ENCODE data around the gene CUEDC1.
A peak's percentile ranks its signal among the peaks of the same experiment; 100 is the strongest.
"Not testable (repeated sequence)": the region's sequence is repeated elsewhere in the genome, so short reads cannot be mapped to it uniquely, and the experiment has no call there.

Gene CUEDC1

GRCh38 chr17:57856792-57857620, 98.2 kb downstream of the CUEDC1 start:
- no peak for DNase-seq

- no peak for DNase-seq
Measured at GRCh38 chr17:57855391-57856035, 99.7 kb downstream of the CUEDC1 start.

GRCh38 chr17:57853695-57854094, 101.5 kb downstream of the CUEDC1 start:
- DNase-seq: no peak

DNA sequence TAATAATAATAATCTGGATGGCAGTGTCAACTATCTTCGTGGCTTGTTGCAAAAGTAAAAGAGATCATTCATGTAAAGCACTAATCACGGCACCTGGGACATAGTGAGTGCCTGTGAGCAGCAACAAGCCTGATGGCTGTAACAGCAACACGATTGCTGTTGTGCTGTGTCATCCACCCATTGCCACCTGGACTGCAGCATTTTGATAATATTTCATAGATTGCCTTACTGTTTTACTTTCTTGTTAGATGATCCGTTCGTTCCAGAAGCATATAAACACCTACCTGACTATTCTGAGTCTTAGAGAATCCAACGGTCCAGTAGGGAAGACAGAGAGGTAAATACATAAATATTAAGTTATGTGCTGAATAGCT, 102.3 kb downstream of the CUEDC1 start:
- no peak for DNase-seq

DNA sequence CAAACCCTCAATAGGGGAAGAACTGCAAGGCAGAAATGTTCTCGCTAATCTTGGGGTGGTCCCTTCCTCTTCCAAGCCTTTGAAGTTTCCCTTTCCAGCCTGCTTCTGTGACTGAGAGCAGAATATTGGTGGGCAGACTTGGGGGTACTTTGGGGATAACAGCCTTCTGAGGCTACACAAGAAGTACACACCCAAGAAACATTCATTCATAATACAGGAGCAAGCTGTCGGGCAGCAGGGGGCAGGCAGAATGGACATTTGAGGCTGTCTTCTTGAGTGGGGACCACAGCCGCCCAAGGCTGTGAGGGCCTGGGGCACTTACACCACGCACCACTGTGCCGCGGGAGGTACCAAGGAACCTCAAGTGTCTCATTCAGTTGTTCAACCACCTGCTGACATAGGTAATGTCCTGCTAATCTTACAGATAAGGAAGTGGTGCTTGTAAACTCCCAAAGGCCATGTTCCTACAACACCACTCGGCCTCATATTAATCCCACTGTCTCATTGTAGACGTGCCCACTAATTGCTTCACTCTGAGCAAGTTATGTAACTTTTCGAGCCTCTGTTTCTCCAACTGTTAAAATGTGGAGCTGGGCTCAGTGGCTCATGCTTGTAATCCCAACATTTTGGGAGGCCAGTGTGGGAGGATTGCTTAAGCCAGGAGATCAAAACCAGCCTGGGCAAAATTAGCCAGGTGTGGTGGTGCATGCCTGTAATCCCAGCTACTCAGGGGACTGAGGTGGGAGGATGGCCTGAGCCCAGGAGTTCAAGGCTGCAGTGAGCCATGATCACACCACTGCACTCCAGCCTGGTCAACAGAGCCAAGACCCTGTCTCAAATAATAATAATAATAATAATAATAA, 102.9 kb downstream of the CUEDC1 start:
- no peak for DNase-seq

GRCh38 chr17:57849874-57850754, 105.1 kb downstream of the CUEDC1 start, which contains the start of gene MRPS23:
MRPS23 (minus strand) TSS chr17:57850044; CDS start chr17:57850010, 34 bp downstream.
- peak; percentile 93 for DNase-seq

DNA sequence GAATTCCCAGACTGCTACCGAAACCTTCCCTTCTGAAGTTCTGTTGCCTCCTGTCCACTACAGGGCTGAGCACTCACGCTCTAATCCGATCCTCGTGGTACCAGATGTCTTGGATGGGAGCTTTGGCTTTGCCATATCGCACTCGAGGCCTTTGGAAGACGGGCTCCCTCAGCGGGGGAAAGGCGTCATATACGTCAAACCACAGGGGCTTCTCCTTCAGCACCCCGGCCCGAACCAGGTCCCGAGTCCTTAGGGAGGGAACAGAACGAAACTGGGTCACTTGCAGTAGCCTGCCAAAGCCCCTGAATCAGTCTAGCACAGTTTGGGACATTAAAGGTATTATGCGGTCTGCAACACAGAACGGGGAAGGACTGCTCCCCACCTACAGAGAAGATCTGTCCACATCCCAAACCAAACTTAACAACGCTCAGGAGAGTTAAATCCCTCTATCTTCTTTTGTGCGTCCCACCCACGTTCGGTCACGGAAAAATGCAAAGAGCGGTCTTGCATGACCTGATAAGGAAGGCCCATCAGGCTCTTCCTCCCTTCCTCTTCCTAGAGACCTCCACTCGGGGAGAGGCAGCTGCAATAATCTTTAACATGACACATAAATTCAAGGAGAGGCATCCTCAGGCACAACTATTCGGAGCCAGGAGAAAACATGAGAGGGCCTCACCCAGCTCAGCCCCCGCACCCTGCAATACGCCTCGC, 105.9 kb downstream of the CUEDC1 start:
- no peak for DNase-seq

GRCh38 chr17:57846056-57846945, 108.9 kb downstream of the CUEDC1 start:
- not testable (repeated sequence) for DNase-seq

- no peak for DNase-seq
Measured at GRCh38 chr17:57842280-57842679, 112.9 kb downstream of the CUEDC1 start.

- no peak for DNase-seq
Measured at GRCh38 chr17:57839571-57839923, 115.7 kb downstream of the CUEDC1 start.

- no peak for DNase-seq
Measured at GRCh38 chr17:57838857-57839570, 116.2 kb downstream of the CUEDC1 start.

DNA sequence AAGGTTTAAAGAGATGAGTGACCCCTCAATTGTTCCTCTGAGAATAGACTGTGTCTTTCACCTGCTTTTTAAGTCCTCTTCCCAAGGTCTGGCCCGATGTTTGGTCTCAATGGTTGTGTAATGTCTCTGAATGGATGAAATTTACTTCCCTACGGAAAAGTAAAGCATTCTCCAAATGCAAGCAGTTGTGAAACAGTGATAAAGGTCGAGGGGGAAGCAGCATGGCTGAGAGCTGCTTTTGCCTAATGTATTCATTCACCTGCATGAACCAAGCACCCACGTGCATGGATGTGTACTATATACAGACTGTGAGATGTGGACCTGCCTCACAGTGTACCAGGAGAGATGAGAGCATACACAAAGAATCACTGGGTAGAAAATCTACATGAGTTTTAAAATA, 116.8 kb downstream of the CUEDC1 start:
- no peak for DNase-seq

GRCh38 chr17:57835333-57835900, 119.8 kb downstream of the CUEDC1 start:
- DNase-seq: no peak

DNA sequence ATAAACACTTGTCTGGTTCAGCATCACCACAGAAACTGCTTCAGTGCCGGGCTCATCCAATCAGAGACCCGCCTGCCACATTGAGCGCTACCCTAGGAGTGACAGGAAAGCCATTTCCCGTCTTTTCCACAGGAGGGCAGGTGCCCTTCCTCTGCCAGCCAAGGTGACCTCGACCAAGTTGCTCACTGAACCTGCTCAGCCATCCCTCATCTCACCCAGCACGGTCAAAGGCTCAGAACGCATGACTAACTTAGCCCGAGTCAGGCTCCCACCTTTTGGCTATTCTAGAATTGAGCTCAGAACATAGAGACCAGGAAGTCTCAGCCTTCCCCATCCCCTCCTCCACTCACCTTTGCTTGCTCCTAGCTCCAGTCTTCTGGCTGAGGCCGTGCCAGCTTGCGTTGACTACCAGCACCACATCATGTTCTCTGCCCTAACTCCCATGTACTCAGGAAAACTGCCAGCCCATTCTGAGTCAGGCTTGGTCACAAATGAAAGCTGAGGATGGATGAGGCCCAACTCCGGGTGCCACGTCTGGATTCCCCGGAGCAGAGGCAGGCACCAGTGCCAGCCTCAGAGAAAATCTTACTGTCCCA, 121.0 kb downstream of the CUEDC1 start:
- no peak for DNase-seq

DNA sequence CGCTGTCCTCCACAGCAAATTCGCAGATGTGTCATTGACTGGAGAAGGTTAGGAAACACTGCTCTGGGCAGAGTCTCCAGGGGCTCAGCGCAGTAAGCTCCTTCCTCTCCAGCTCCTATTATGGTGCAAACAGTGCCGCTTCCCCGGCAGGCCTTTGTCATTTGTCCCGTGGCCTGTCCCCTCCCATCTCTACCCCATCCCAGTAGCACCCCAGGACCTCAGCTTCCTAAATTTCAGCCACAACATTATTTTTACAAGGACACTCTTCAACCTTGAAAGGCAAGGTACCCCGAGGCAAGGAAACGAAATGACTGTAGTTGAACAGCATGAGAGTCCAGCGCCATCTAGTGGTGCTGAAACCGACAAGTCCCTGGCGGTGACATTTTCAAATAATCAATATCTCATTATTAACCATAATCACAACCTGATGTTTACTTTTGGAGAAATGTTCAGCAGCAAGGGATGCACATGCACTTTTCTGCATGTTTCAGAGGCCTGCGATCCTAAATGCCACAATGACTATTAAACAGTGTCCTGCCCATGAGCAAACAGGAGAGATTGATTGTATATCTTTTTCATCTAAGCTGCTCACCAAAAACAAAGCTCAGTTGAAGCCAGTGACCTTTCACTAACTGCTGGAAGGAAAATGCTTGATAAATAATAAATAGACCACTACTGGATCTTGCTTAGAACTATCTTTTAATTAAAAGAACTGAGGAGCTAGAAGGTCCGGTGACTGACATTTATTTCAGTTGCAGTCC, 121.9 kb downstream of the CUEDC1 start:
- peak; percentile 63 for DNase-seq

DNA sequence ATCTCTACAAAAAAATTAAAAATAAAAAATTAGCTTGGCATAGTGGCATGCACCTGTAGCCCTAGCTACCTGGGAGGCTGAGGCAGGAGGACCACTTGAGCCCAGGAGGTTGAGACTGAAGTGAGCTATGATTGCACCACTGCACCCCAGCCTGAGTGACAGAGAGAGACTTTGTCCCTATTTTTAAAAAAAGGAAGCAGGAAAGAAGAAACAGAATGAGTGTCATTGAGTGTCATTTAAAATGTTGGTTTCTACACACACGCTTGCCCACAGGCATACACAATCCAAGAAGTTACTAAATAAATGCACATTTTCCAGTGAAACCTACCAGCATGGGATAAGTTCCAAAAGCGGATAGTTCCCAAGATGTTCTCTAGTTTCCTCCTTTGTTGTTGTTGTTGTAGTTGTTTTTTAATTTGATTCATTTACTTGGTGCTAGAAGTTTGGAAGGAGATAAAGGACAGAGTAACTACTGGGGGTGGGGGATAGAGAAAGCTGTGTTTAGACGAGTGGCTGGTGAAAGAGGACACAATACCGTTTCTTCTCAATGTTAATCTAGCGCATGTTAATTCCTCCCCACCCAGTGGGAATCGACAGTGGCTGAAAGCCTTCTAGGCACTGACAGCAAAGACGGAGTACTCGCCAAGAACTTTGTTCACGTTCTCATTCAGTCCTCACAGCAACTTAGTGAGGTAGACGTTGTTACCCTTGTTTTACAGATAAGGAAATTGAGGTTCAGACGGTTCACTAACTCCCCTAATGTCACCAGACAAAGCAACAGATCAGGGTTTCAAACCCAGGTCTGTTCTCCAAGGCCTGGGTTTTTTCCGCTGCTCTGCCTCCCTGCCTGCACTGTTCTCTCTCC, 122.7 kb downstream of the CUEDC1 start:
- no peak for DNase-seq

DNA sequence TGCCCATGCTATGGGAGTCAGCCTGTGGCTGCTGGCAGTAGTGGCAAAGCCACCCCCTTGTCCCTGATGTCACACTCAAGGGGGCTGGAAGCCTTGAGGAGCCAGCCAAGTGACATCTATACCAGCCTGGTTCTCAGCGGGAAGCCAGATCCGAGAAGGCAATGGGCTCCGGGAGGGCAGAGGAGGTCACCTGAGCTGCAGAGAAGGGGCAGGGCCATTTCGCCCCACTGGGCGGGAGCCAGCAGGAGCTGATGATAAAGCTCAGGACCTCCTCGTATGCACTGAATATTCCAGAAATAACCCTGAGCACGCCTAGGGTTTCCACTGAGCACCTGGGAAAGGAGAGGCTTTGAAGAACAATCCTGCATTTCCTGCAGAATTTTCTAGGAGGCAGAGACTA, 124.3 kb downstream of the CUEDC1 start:
- no peak for DNase-seq
